C4-2B (cell line): Measurements from ENCODE around the gene KCNK1.

Source experiments
- CTCF ChIP-seq: fragments of 450-650 bp; conservative IDR thresholded peaks from 2 replicates; pipeline ENCODE4 v1.5.1; 2017; ENCODE audit warnings: mild to moderate bottlenecking
- ZFX ChIP-seq: fragments of 450-650 bp; IDR thresholded peaks from 2 replicates; pipeline ENCODE4 v1.6.1; 2017

DNA sequence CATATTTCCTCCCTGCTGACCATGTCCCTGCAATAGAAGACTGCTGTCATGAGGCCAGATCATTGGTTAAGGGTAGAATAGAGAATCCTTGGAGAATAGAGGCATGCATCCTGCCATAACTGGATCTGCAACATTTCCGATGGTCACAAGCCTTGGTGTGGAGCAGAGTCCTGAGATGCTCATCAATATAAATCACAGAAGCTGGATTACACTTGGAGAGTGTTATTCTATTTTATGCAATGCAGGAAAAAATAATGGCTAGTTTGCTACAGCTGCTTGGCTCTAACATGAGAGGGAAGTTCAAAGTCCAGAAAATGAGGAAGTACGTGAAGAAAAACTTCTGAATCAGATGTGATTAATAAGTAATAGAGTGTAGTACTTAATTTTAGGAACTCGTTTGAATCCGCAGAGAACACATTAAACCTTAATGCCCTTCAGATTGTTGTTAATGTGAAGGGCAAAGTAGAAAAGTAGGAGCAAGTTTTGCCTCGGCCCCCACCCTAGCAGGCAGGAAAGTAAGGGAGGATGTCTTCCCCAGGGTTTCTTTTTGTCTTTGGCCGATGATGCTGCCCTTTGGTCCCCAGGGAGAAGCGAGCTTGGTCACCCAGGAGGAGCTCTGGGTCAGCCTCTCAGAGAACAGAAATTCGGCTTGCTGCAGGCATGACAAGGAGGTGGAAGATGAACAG lies 59.5 kb downstream of the KCNK1 start:
- TF ChIP-seq CTCF (no peak), ZFX (no peak)
